Suprapubic skin (tissue), 3 donors: ENCODE measurements around the gene SNX17.

ENCODE experiments used
- EP300 ChIP-seq: sonication (generic); formaldehyde crosslinking; IDR thresholded peaks from one replicate; pipeline ENCODE4 v1.6.1; 2017; ENCODE audit warnings: antibody characterized with exemption
- TF ChIP-seq, protein P1 (sequence below), 2 donors: fragments of 200-600 bp in 1 of 2; fragments of 450-650 bp in 1 of 2; sonication (generic) in 1 of 2; IDR thresholded peaks; one replicate each; pipeline ENCODE4 v1.5.1; 2016 to 2019; ENCODE audit warnings: antibody characterized with exemption in 2 of 2, mild to moderate bottlenecking in 1 of 2, moderate library complexity in 1 of 2

DNA sequence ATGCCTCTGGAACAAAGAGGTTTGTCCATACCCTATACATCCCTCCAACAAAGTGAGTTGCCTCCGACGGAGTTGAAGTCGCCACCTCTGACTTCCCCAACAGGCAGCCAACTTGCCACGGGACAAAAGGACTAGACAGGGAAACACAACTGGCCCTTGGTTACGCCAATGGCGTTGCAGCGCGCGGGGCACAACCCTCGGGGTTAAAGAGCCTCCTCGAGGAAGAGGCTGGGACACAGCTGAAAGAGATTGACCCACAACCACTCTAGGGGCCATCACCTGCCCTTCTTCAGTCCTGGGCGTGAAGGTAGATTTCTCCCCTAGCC, 14.4 kb upstream of the SNX17 start:
- TF ChIP-seq EP300, result no peak
- TF ChIP-seq, protein P1, sequence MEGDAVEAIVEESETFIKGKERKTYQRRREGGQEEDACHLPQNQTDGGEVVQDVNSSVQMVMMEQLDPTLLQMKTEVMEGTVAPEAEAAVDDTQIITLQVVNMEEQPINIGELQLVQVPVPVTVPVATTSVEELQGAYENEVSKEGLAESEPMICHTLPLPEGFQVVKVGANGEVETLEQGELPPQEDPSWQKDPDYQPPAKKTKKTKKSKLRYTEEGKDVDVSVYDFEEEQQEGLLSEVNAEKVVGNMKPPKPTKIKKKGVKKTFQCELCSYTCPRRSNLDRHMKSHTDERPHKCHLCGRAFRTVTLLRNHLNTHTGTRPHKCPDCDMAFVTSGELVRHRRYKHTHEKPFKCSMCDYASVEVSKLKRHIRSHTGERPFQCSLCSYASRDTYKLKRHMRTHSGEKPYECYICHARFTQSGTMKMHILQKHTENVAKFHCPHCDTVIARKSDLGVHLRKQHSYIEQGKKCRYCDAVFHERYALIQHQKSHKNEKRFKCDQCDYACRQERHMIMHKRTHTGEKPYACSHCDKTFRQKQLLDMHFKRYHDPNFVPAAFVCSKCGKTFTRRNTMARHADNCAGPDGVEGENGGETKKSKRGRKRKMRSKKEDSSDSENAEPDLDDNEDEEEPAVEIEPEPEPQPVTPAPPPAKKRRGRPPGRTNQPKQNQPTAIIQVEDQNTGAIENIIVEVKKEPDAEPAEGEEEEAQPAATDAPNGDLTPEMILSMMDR (IDR thresholded peaks at IDR 0.05), result no peak
